ENCODE results near the gene CSTF2.

- no peak for TF ChIP-seq CTCF (IDR thresholded peaks at IDR 0.05; ENCODE audit: poor library complexity)
- TF ChIP-seq EZH2 (IDR thresholded peaks at IDR 0.05; ENCODE audit: borderline replicate concordance), result no peak
- no peak for TF ChIP-seq EZH2phosphoT487 (IDR thresholded peaks at IDR 0.05; ENCODE audit: low read depth, severe bottlenecking, unreplicated experiment)
Measured at GRCh38 chrX:100798484-100799214, 21.5 kb upstream of the CSTF2 start.

Data from hepatocyte (in vitro differentiated cells).